ENCODE measurements around the gene BTBD16. TPM values are rescaled to one million over a fixed set of nuclear protein-coding genes. Genes with fewer than 3 reads are reported as not detected.

BTBD16 gene
- total and polyA plus RNA-seq, 4 experiments from 2014 or later, result 0.09 TPM; not detected in 3

DNA sequence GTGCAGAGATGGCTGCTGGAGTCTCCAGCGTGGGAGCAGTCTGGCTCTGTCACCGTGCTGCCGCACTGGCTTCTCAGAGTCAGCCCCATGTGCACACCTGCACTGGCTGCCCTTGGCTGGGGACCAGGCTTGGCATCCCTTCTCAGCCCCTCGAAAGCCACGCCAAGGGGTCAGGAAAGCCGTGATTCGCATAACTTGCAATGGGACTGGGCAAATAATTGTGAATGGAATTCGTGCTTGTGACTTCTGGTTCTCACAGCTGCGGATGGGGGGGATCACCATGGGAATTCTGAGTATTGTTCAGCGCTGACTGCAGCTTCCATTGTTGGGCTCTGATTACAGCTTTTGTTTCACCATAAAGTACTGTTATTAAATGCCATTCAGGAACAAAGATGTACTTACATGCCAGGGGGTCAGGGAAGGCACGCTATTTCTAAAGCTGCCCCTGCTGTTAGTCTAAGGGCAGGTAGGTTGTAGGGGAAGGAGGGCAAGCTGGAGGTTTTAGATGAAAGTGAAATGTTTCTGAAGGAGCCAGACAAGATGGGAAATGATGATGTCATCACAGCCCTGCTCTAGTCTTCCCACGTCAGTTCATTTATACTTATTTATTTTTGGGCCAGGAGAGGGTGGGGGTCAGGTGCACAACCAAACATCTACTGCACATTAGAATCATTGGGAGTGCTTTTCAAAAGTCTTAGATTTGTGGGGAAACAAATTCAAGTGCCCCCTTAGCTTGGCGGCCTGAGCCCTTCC is 97.6 kb downstream of the BTBD16 start:
- DNase-seq, result no peak
- Histone ChIP-seq H3K36me3 (ENCODE audit: insufficient read depth, low read length) (no peaks in the 10 kb centered on the region), H3K9me3 (ENCODE audit: control insufficient read depth in 1 of 2, low read length in 2 of 2) (no peaks in the 10 kb centered on the region), H3K27ac (ENCODE audit: low read depth, low read length) (no peak overlapping the region), H3K4me1 (ENCODE audit: insufficient read depth, low read length) (peaks cover 3% of the 10 kb centered on the region), H3K4me3 (ENCODE audit: low read length in 2 of 2) (no peak overlapping the region), H3K27me3 (ENCODE audit: insufficient read depth, low read length) (peaks cover 4% of the 10 kb centered on the region)
- Mint-ChIP-seq H3K4me3 (peak overlapping the region in 1 of 8 donors; percentile 46), H3K36me3 (no peaks in the 10 kb centered on the region), H3K27me3 (peaks cover 18 to 24% of the 10 kb centered on the region in 2 donors), H3K9me3 (peaks cover 0 to 5% (median 0%) of the 10 kb centered on the region in 8 donors), H3K27ac (peak overlapping the region in 1 of 7 donors; percentile 27), H3K4me1 (peaks cover 1 to 8% (median 4%) of the 10 kb centered on the region in 4 donors)
- ChIA-PET POLR2A (ENCODE audit: partially characterized antibody) (no interaction called here), CTCF (ENCODE audit: partially characterized antibody) (interaction anchor here (1.0 to 1.2 kb wide), 2 partner anchors 8 to 66 kb away, joined by 3 read pairs; no protein-coding TSS in a partner anchor)
- intact Hi-C loops (cut with micrococcal nuclease), result no loop called here

DNA sequence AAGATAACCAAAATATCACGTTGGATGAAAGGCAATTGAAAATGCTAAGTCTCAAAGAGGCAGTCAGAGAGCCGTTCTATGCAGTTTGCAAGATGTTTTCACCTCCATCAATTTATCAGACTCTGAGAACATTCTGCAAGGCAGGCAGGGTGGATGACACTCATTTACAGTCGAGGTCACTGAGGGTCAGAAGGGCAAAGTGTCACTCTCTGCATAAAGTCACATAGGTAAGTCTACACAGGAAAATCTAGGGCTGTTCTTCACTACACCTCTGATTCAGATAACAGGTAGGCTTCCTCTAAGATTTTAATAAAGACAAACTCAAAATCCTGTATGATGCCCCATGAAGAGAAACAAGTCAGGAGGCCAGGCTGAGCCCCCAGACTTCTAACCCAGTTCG is 102.0 kb downstream of the BTBD16 start:
- peak overlapping the region in 4 of 7 donors; percentile 74 to 96 (median 88) for H3K27ac Mint-ChIP-seq
- CTCF ChIA-PET (ENCODE audit: partially characterized antibody), result interaction anchor here (0.9 to 3.2 kb wide), 7 partner anchors 30 to 195 kb away, joined by 3 to 31 read pairs (median 3); no protein-coding TSS in a partner anchor

DNA sequence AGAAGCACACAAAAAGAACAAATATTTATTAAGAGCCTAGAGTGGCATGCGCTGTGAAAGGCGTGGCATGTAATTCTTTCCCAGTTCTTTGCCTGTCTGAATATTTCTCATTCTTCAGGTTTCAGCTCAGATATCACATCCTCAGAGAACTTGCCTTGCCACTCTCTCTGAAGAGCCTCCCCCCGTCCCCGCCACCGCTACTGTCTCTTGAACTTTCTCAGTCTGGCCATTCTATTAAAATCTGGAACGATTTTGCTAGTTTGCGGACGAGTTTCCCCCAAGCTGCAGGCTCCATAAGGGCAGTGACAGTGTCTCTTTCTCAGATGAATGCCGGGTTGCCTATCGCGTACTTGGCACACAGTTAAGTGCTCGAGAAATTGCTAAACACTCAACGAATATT is 102.6 kb downstream of the BTBD16 start:
- peaks cover 32% of the 10 kb centered on the region for H3K4me1 ChIP-seq (ENCODE audit: insufficient read depth, low read length)
- H3K4me3 ChIP-seq (ENCODE audit: low read length in 2 of 2), result peak overlapping the region; percentile 53 to 64
- no peaks in the 10 kb centered on the region for H3K9me3 Mint-ChIP-seq
- H3K36me3 Mint-ChIP-seq, result peaks cover 0 to 12% of the 10 kb centered on the region in 2 donors
- H3K27ac ChIP-seq (ENCODE audit: low read depth, low read length), result peak overlapping the region; percentile 94
- peak overlapping the region; percentile 89 to 96 (median 91) for H3K4me3 Mint-ChIP-seq
- ChIA-PET POLR2A (ENCODE audit: partially characterized antibody) (interaction anchor here (0.6 to 3.5 kb wide), 22 partner anchors 8 to 780 kb away, joined by 3 to 45 read pairs (median 6); partner anchors contain the start of genes BUB3 and C10orf88), CTCF (ENCODE audit: partially characterized antibody) (interaction anchor here (0.7 to 3.2 kb wide), 11 partner anchors 13 to 194 kb away, joined by 3 to 31 read pairs (median 3); no protein-coding TSS in a partner anchor)
- no peak for DNase-seq
- H3K27me3 Mint-ChIP-seq, result peaks cover 10 to 17% of the 10 kb centered on the region in 2 donors
- no peaks in the 10 kb centered on the region for H3K9me3 ChIP-seq (ENCODE audit: control insufficient read depth in 1 of 2, low read length in 2 of 2)
- peaks cover 17 to 45% (median 29%) of the 10 kb centered on the region in 4 donors for H3K4me1 Mint-ChIP-seq
- peaks cover 4% of the 10 kb centered on the region for H3K27me3 ChIP-seq (ENCODE audit: insufficient read depth, low read length)
- H3K36me3 ChIP-seq (ENCODE audit: insufficient read depth, low read length), result no peaks in the 10 kb centered on the region
- intact Hi-C loops (cut with micrococcal nuclease), result loop anchor here (1.0 to 10.0 kb wide), 6 partner anchors 43 to 607 kb away; partner anchors contain the start of genes ATE1, C10orf88, FAM24B and PSTK
- peak overlapping the region; percentile 84 to 98 (median 89) for H3K27ac Mint-ChIP-seq

More for the DNA sequence above, 102.0 kb downstream of the BTBD16 start:
- peak overlapping the region; percentile 6 to 92 (median 91) for H3K4me3 Mint-ChIP-seq
- H3K36me3 Mint-ChIP-seq, result peaks cover 0 to 12% of the 10 kb centered on the region in 2 donors
- no peaks in the 10 kb centered on the region for H3K9me3 Mint-ChIP-seq
- H3K4me1 ChIP-seq (ENCODE audit: insufficient read depth, low read length), result peaks cover 27% of the 10 kb centered on the region
- H3K9me3 ChIP-seq (ENCODE audit: control insufficient read depth in 1 of 2, low read length in 2 of 2), result no peaks in the 10 kb centered on the region
- no peak overlapping the region for H3K27ac ChIP-seq (ENCODE audit: low read depth, low read length)
- peaks cover 10 to 19% of the 10 kb centered on the region in 2 donors for H3K27me3 Mint-ChIP-seq
- H3K4me3 ChIP-seq (ENCODE audit: low read length in 2 of 2), result no peak overlapping the region
- DNase-seq, result no peak
- no peaks in the 10 kb centered on the region for H3K36me3 ChIP-seq (ENCODE audit: insufficient read depth, low read length)
- intact Hi-C loops (cut with micrococcal nuclease), result loop anchor here (10.0 kb wide), 1 partner anchor 582 kb away; the partner anchor contains the start of gene C10orf88
- POLR2A ChIA-PET (ENCODE audit: partially characterized antibody), result interaction anchor here (1.4 to 3.5 kb wide), 4 partner anchors 31 to 581 kb away, joined by 4 to 45 read pairs (median 10); partner anchors contain the start of gene C10orf88
- H3K27me3 ChIP-seq (ENCODE audit: insufficient read depth, low read length), result peaks cover 4% of the 10 kb centered on the region
- H3K4me1 Mint-ChIP-seq, result peaks cover 16 to 39% (median 25%) of the 10 kb centered on the region in 4 donors

DNA sequence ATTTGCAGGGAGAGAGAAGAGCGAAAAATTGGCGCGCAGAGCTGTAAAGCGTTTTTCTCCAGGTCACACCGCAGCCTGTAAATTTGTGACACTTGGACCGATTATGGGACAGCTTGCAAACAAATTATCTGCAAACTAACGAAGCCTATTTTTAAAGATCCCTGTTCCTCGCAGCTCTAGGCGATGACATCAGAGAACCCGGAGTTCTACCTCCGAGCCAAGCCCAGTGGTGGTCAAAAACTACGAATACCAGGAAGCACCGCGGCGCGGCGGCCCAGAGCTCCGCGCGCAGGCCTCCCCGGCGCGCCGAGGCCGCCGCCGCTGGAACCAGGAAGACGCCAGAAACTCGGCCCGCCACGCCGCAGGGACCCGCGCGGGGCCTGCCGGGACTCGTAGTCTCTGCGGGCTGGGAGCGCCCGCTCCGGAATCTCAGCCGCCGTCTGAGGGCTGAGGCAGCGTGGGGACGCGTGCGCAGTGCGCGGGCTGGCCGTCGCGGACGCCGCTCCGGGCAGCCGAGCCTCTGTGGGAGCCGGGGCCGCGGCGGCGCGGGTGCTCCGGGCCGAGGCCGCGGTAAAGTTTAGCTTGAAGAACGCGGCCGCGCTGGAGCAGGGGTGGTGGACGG is 103.3 kb downstream of the BTBD16 start, which contains the start of gene PLEKHA1:
TSS of gene PLEKHA1 (plus strand) at position 472 of the 622 bp plus-strand sequence. CDS start 18,493 bp downstream, outside the sequence.
- Histone ChIP-seq H3K9me3 (ENCODE audit: control insufficient read depth in 1 of 2, low read length in 2 of 2) (no peaks in the 10 kb centered on the region), H3K27me3 (ENCODE audit: insufficient read depth, low read length) (peaks cover 4% of the 10 kb centered on the region), H3K4me1 (ENCODE audit: insufficient read depth, low read length) (peaks cover 39% of the 10 kb centered on the region), H3K4me3 (ENCODE audit: low read length in 2 of 2) (peak within 1 kb of the TSS; percentile 64 to 89), H3K36me3 (ENCODE audit: insufficient read depth, low read length) (no peaks in the 10 kb centered on the region), H3K27ac (ENCODE audit: low read depth, low read length) (peak within 1 kb of the TSS; percentile 94)
- peak within 1 kb of the TSS; percentile 89 to 98 (median 96) for H3K27ac Mint-ChIP-seq
- H3K27me3 Mint-ChIP-seq, result peaks cover 7 to 11% of the 10 kb centered on the region in 2 donors
- POLR2A ChIA-PET (ENCODE audit: partially characterized antibody), result interaction anchor here (0.6 to 3.5 kb wide), 28 partner anchors 9 to 780 kb away, joined by 3 to 45 read pairs (median 4); partner anchors contain the start of genes BUB3 and C10orf88
- DNase-seq, result peak; percentile 92 to 94 (median 93)
- H3K4me1 Mint-ChIP-seq, result peaks cover 23 to 51% (median 35%) of the 10 kb centered on the region in 4 donors
- peak within 1 kb of the TSS; percentile 89 to 97 (median 96) for H3K4me3 Mint-ChIP-seq
- H3K36me3 Mint-ChIP-seq, result peaks cover 4 to 15% of the 10 kb centered on the region in 2 donors
- CTCF ChIA-PET (ENCODE audit: partially characterized antibody), result interaction anchor here (0.7 to 3.2 kb wide), 10 partner anchors 14 to 193 kb away, joined by 3 to 31 read pairs (median 4); no protein-coding TSS in a partner anchor
- no peaks in the 10 kb centered on the region for H3K9me3 Mint-ChIP-seq
- intact Hi-C loops (cut with micrococcal nuclease), result loop anchor here (1.0 to 10.0 kb wide), 6 partner anchors 42 to 606 kb away; partner anchors contain the start of genes ATE1, C10orf88, FAM24B and PSTK

GRCh38 chr10:122374859-122375678 is 104.0 kb downstream of the BTBD16 start:
- CTCF ChIA-PET (ENCODE audit: partially characterized antibody), result interaction anchor here (1.0 to 3.2 kb wide), 6 partner anchors 15 to 60 kb away, joined by 3 to 31 read pairs (median 11); no protein-coding TSS in a partner anchor

More at GRCh38 chr10:122374859-122375678, 104.0 kb downstream of the BTBD16 start:
- DNase-seq, result peak; percentile 77 to 86 (median 81)
- H3K36me3 Mint-ChIP-seq, result peaks cover 10 to 20% of the 10 kb centered on the region in 2 donors
- peaks cover 28 to 59% (median 41%) of the 10 kb centered on the region in 4 donors for H3K4me1 Mint-ChIP-seq
- H3K27ac ChIP-seq (ENCODE audit: low read depth, low read length), result peak overlapping the region; percentile 94
- peak overlapping the region; percentile 86 to 97 (median 94) for H3K4me3 Mint-ChIP-seq
- H3K27me3 Mint-ChIP-seq, result peaks cover 7% of the 10 kb centered on the region in 2 donors
- peaks cover 41% of the 10 kb centered on the region for H3K4me1 ChIP-seq (ENCODE audit: insufficient read depth, low read length)
- POLR2A ChIA-PET (ENCODE audit: partially characterized antibody), result interaction anchor here (0.6 to 3.5 kb wide), 24 partner anchors 9 to 779 kb away, joined by 3 to 45 read pairs (median 6); partner anchors contain the start of genes BUB3 and C10orf88
- H3K36me3 ChIP-seq (ENCODE audit: insufficient read depth, low read length), result no peaks in the 10 kb centered on the region
- H3K9me3 ChIP-seq (ENCODE audit: control insufficient read depth in 1 of 2, low read length in 2 of 2), result no peaks in the 10 kb centered on the region
- intact Hi-C loops (cut with micrococcal nuclease), result loop anchor here (1.0 to 10.0 kb wide), 8 partner anchors 32 to 633 kb away; partner anchors contain the start of genes ATE1, C10orf88, FAM24B and IKZF5
- H3K27ac Mint-ChIP-seq, result peak overlapping the region; percentile 87 to 98 (median 96)
- H3K27me3 ChIP-seq (ENCODE audit: insufficient read depth, low read length), result peaks cover 4% of the 10 kb centered on the region
- H3K9me3 Mint-ChIP-seq, result no peaks in the 10 kb centered on the region
- peak overlapping the region; percentile 64 to 89 for H3K4me3 ChIP-seq (ENCODE audit: low read length in 2 of 2)
